HepG2 (cell line): ENCODE measurements around the gene OR2V2. TPM values are rescaled to one million over a fixed set of nuclear protein-coding genes. Genes with fewer than 3 reads are reported as not detected.

Experiments used
- ATAC-seq: fragments of 200-7000 bp; cut with Tn5 transposase; 3 replicates; pipeline ENCODE4 v1.9.1; 2020; ENCODE audit warnings: mild to moderate bottlenecking, moderate library complexity
- BruUV-seq: library from RNA; stranded (reverse); fragments of 400-500 nt; replicated peaks from 2 replicates; lab custom pipeline; 2021; lab: Mats Ljungman, UMichigan
- CTCF ChIA-PET: fragments of 300-600 bp; formaldehyde crosslinking; extraction: SDS; loops from one replicate; lab custom pipeline; 2021; ENCODE audit warnings: low total read pairs, inconsistent platforms, low intra/inter-chr PET ratio; lab: Yijun Ruan, JAX
- POLR2A ChIA-PET: fragments of 350-600 bp; sonication (Branson Sonifier 250); formaldehyde crosslinking; loops from one replicate; lab custom pipeline; 2020; ENCODE audit warnings: antibody characterized with exemption, inconsistent platforms; lab: Yijun Ruan, JAX
- DNase-seq: peaks from one replicate; pipeline ENCODE4 v3.0.0-alpha.2; 2015; ENCODE audit warnings: low spot score
- FAIRE-seq: peaks from 3 replicates; lab custom pipeline; 2011; peaks lifted over from hg19 to GRCh38; lab: Jason Lieb, UNC
- H2AFZ ChIP-seq: one replicate; pipeline ENCODE4 v1.6.1; 2011; ENCODE audit warnings: low read length, inconsistent platforms
- H3K27ac ChIP-seq: fragments of 300-600 bp; 3 replicates; pipeline ENCODE4 v1.8.0; 2011; ENCODE audit warnings: mixed run types, mild to moderate bottlenecking, mixed read lengths, low read length, inconsistent platforms; ENCODE audit not compliant: insufficient read depth; ENCODE audit errors: extremely low read length
- H3K27me3 ChIP-seq, 2 experiments: fragments of 200-600 bp in 1 of 2; 2 replicates in 1 of 2; 3 replicates in 1 of 2; pipeline versions ENCODE4 v1.6.0 to v1.8.0; 2011; ENCODE audit warnings: low read length in 2 of 2, mild to moderate bottlenecking in 2 of 2, moderate library complexity in 2 of 2, inconsistent platforms in 1 of 2; ENCODE audit not compliant: insufficient read depth in 2 of 2, control insufficient read depth in 1 of 2
- H3K36me3 ChIP-seq, 2 experiments: fragments of 200-600 bp in 1 of 2; replicated peaks in 1 of 2; 2 replicates in 1 of 2; 3 replicates in 1 of 2; pipeline versions ENCODE4 v1.5.1 to v1.8.0; 2011; ENCODE audit warnings: low read length in 2 of 2, inconsistent platforms in 1 of 2; ENCODE audit not compliant: insufficient read depth in 2 of 2, control insufficient read depth in 1 of 2
- H3K4me1 ChIP-seq: 2 replicates; pipeline ENCODE4 v1.5.1; 2012; ENCODE audit warnings: low read length, inconsistent platforms; ENCODE audit not compliant: insufficient read depth
- H3K4me2 ChIP-seq: 2 replicates; pipeline ENCODE4 v1.6.0; 2011; ENCODE audit warnings: low read depth, low read length, inconsistent platforms
- H3K4me3 ChIP-seq, 3 experiments: fragments of 200-600 bp in 1 of 3; sonication (generic), shearing (Covaris generic) in 1 of 3; replicated peaks in 1 of 3; 2 replicates each; pipeline ENCODE4 v1.5.1; 2011 to 2016; ENCODE audit warnings: low read length in 3 of 3, inconsistent platforms in 2 of 3, low read depth in 2 of 3, mild to moderate bottlenecking in 2 of 3, control low read depth in 1 of 3, mixed read lengths in 1 of 3; ENCODE audit not compliant: insufficient read depth in 1 of 3
- H3K79me2 ChIP-seq: one replicate; pipeline ENCODE4 v1.6.1; 2011; ENCODE audit warnings: low read length, inconsistent platforms; ENCODE audit not compliant: insufficient read depth
- H3K9ac ChIP-seq: 2 replicates; pipeline ENCODE4 v1.6.0; 2011; ENCODE audit warnings: mild to moderate bottlenecking, low read depth, low read length, inconsistent platforms; ENCODE audit not compliant: insufficient read depth
- H3K9me3 ChIP-seq: 2 replicates; pipeline ENCODE4 v1.5.1; 2012; ENCODE audit warnings: mild to moderate bottlenecking, low read length
- H4K20me1 ChIP-seq: 2 replicates; pipeline ENCODE4 v1.6.0; 2011; ENCODE audit warnings: inconsistent platforms, mild to moderate bottlenecking, low read length, moderate library complexity; ENCODE audit not compliant: insufficient read depth
- HES4 ChIP-seq: sonication (generic); formaldehyde crosslinking; IDR thresholded peaks from 2 replicates; pipeline ENCODE4 v1.9.0; 2021; ENCODE audit warnings: mild to moderate bottlenecking, missing genetic modification reagents, borderline replicate concordance
- KLF12 ChIP-seq: sonication (generic); formaldehyde crosslinking; IDR thresholded peaks from 2 replicates; pipeline ENCODE4 v1.4.0; 2020; ENCODE audit warnings: missing genetic modification reagents, borderline replicate concordance
- MTF2 ChIP-seq: sonication (generic); formaldehyde crosslinking; IDR thresholded peaks from 2 replicates; pipeline ENCODE4 v1.5.0; 2020; ENCODE audit warnings: missing genetic modification reagents, borderline replicate concordance
- PRPF4 ChIP-seq: fragments of 200-400 bp; formaldehyde crosslinking; IDR thresholded peaks from 2 replicates; pipeline ENCODE4 v1.6.1; 2016; ENCODE audit warnings: low read length, low read depth; ENCODE audit not compliant: poor library complexity, severe bottlenecking
- TBX3 ChIP-seq: fragments of 450-650 bp; IDR thresholded peaks from 2 replicates; pipeline ENCODE4 v1.6.1; 2017; ENCODE audit warnings: antibody characterized with exemption, mild to moderate bottlenecking, inconsistent platforms, borderline replicate concordance
- ZNF136 ChIP-seq: sonication (generic); formaldehyde crosslinking; IDR thresholded peaks from 2 replicates; pipeline ENCODE4 v1.8.1; 2022; ENCODE audit warnings: low read depth, mild to moderate bottlenecking, moderate library complexity, missing genetic modification reagents
- ZNF143 ChIP-seq: sonication (generic); formaldehyde crosslinking; IDR thresholded peaks from 2 replicates; pipeline ENCODE4 v1.4.0; 2020; ENCODE audit warnings: missing genetic modification reagents
- ZNF383 ChIP-seq: sonication (generic); formaldehyde crosslinking; IDR thresholded peaks from 2 replicates; pipeline ENCODE4 v1.4.0; 2020; ENCODE audit warnings: missing genetic modification reagents, mild to moderate bottlenecking, borderline replicate concordance
- WGBS: methylation state at CpG from one replicate; pipeline ENCODE4 v1.1.6; 2017; ENCODE audit warnings: low lambda C conversion rate; 5-methylcytosine and 5-hydroxymethylcytosine counted together
- in situ Hi-C: cut with HindIII; loops from 2 replicates; pipeline ENCODE4 v1.10.0; 2017; ENCODE audit warnings: low pct_unique_long_range_greater_than_20kb; ENCODE audit not compliant: extremely low pct_ligation_motif_present
- intact Hi-C: fragments of 100-400 bp; cut with micrococcal nuclease; formaldehyde crosslinking; loops from one replicate; pipeline ENCODE4 v1.10.0; 2022; ENCODE audit not compliant: unreplicated experiment
- polyA plus RNA-seq, 8 experiments: library from polyadenylated mRNA; depleted of rRNA in 3 of 8; stranded (reverse) in 7 of 8; unstranded in 1 of 8; fragments of >200 nt; fragmentation: Illumina TruSeq in 4 of 8; extraction: Trizol in 4 of 8; gene quantifications; 2 replicates each; pipeline versions ENCODE4 v1.2.1 to v1.2.3, GENCODE V29; 2011 to 2016; ENCODE audit warnings: low read depth in 4 of 8, missing spikeins in 1 of 8, mixed read lengths in 1 of 8; ENCODE audit not compliant: insufficient read depth in 1 of 8
- total RNA-seq, 5 experiments: library from RNA; depleted of rRNA; stranded (reverse); fragments of >200 nt; fragmentation: Illumina TruSeq; extraction: Trizol; gene quantifications; 2 replicates each; pipeline ENCODE4 v1.2.3, GENCODE V29; 2016; ENCODE audit warnings: low read depth in 1 of 5
- TF ChIP-seq, protein P1 (sequence below): sonication (generic); formaldehyde crosslinking; IDR thresholded peaks from 2 replicates; pipeline ENCODE4 v1.4.0; 2020; ENCODE audit warnings: mild to moderate bottlenecking, missing genetic modification reagents
- TF ChIP-seq, protein P2 (sequence below): sonication (generic); formaldehyde crosslinking; IDR thresholded peaks from 2 replicates; pipeline ENCODE4 v1.4.0; 2020; ENCODE audit warnings: missing genetic modification reagents, mild to moderate bottlenecking, borderline replicate concordance
- TF ChIP-seq, protein P3 (sequence below): sonication (generic); formaldehyde crosslinking; IDR thresholded peaks from 2 replicates; pipeline ENCODE4 v1.4.0; 2020; ENCODE audit warnings: missing genetic modification reagents, borderline replicate concordance
- TF ChIP-seq, protein P4 (sequence below): sonication (generic); formaldehyde crosslinking; IDR thresholded peaks from 2 replicates; pipeline ENCODE4 v1.4.0; 2020; ENCODE audit warnings: missing genetic modification reagents

Gene OR2V2
- total and polyA plus RNA-seq, 2 of the 13 experiments (the other 11 are each of a cell fraction or from before 2014, with no cell fraction given), result not detected

DNA sequence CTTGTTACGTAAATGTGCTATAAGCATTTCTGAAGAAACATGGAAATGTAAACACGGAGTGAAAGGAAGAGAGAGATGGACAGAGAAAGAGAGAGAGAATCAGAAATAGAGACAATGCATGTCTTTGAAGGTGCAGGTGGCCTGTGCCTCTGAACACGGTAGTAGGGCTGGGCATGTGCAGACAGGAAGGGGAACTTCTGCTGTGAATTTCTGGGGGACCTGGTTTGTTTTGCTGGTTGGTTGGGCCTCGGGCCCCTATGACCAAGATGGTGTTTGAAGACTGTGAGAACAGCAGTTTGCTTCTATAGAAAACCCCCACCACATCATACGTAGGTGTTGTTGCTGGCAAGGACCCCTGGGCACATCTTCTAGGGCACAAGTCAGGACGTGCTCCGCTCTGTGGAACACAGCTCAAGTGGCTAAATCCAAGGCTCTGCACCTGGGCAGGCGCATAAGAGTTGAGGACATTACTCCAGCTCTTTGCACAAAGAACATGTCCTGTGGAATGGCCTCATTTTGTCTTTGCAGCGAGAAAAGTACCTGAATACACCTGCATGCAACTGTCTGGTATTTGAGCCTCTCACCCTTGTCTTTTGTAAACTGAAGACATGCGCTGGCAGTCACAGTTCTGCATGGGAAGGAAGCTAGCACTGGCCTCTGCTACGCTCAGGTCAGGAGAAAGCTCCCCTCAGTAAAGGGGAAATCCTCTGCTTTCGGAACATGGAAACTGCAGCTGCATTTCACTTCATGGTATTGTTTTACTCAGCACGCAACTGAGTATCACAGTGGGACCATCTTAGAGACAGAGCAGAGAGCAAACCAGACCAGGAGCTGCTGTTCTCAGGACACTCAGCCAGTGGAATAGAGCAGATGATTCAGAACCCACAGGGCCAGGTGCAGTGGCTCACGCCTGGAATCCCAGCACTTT is 2.7 kb downstream of the OR2V2 start:
- in situ Hi-C loops (loop anchor here (10.0 kb wide), 1 partner anchor 365 kb away; no protein-coding TSS in a partner anchor), intact Hi-C loops (loop anchor here (10.0 kb wide), 1 partner anchor 285 kb away; the partner anchor contains the start of gene ZFP62)
- Histone ChIP-seq H3K27me3 (peaks cover 12 to 70% of the 10 kb centered on the region in 2 experiments; a peak in 4 of 5 replicates), H2AFZ (no peak overlapping the region), H3K4me2 (no peak overlapping the region), H3K4me1 (no peaks in the 10 kb centered on the region), H3K79me2 (no peaks in the 10 kb centered on the region), H3K9ac (no peak overlapping the region), H3K9me3 (no peaks in the 10 kb centered on the region), H3K27ac (no peak overlapping the region), H3K36me3 (no peaks in the 10 kb centered on the region), H4K20me1 (no peaks in the 10 kb centered on the region), H3K4me3 (no peak overlapping the region)
- no TSS peak for BruUV-seq
- FAIRE-seq, result no peak
- ChIA-PET POLR2A (no interaction called here), CTCF (no interaction called here)
- WGBS, result 45% methylated on average over 13 of the region's 14 CpGs
- ATAC-seq, result no peak
- no peak for DNase-seq
- TF ChIP-seq, protein P1, sequence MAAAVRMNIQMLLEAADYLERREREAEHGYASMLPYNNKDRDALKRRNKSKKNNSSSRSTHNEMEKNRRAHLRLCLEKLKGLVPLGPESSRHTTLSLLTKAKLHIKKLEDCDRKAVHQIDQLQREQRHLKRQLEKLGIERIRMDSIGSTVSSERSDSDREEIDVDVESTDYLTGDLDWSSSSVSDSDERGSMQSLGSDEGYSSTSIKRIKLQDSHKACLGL, result no peak
- no peak for TF ChIP-seq HES4 (CRISPR knock-in tag)
- TF ChIP-seq, protein P2, sequence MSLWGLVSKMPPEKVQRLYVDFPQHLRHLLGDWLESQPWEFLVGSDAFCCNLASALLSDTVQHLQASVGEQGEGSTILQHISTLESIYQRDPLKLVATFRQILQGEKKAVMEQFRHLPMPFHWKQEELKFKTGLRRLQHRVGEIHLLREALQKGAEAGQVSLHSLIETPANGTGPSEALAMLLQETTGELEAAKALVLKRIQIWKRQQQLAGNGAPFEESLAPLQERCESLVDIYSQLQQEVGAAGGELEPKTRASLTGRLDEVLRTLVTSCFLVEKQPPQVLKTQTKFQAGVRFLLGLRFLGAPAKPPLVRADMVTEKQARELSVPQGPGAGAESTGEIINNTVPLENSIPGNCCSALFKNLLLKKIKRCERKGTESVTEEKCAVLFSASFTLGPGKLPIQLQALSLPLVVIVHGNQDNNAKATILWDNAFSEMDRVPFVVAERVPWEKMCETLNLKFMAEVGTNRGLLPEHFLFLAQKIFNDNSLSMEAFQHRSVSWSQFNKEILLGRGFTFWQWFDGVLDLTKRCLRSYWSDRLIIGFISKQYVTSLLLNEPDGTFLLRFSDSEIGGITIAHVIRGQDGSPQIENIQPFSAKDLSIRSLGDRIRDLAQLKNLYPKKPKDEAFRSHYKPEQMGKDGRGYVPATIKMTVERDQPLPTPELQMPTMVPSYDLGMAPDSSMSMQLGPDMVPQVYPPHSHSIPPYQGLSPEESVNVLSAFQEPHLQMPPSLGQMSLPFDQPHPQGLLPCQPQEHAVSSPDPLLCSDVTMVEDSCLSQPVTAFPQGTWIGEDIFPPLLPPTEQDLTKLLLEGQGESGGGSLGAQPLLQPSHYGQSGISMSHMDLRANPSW, result no peak
- TF ChIP-seq ZNF143 (CRISPR knock-in tag), result no peak
- TF ChIP-seq PRPF4, result no peak
- TF ChIP-seq, protein P3, sequence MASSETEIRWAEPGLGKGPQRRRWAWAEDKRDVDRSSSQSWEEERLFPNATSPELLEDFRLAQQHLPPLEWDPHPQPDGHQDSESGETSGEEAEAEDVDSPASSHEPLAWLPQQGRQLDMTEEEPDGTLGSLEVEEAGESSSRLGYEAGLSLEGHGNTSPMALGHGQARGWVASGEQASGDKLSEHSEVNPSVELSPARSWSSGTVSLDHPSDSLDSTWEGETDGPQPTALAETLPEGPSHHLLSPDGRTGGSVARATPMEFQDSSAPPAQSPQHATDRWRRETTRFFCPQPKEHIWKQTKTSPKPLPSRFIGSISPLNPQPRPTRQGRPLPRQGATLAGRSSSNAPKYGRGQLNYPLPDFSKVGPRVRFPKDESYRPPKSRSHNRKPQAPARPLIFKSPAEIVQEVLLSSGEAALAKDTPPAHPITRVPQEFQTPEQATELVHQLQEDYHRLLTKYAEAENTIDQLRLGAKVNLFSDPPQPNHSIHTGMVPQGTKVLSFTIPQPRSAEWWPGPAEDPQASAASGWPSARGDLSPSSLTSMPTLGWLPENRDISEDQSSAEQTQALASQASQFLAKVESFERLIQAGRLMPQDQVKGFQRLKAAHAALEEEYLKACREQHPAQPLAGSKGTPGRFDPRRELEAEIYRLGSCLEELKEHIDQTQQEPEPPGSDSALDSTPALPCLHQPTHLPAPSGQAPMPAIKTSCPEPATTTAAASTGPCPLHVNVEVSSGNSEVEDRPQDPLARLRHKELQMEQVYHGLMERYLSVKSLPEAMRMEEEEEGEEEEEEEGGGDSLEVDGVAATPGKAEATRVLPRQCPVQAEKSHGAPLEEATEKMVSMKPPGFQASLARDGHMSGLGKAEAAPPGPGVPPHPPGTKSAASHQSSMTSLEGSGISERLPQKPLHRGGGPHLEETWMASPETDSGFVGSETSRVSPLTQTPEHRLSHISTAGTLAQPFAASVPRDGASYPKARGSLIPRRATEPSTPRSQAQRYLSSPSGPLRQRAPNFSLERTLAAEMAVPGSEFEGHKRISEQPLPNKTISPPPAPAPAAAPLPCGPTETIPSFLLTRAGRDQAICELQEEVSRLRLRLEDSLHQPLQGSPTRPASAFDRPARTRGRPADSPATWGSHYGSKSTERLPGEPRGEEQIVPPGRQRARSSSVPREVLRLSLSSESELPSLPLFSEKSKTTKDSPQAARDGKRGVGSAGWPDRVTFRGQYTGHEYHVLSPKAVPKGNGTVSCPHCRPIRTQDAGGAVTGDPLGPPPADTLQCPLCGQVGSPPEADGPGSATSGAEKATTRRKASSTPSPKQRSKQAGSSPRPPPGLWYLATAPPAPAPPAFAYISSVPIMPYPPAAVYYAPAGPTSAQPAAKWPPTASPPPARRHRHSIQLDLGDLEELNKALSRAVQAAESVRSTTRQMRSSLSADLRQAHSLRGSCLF (CRISPR knock-in tag), result no peak
- no peak for TF ChIP-seq KLF12 (CRISPR knock-in tag)
- TF ChIP-seq ZNF136 (CRISPR knock-in tag), result no peak
- no peak for TF ChIP-seq TBX3
- TF ChIP-seq MTF2, result no peak
- no peak for TF ChIP-seq ZNF383 (CRISPR knock-in tag)
- TF ChIP-seq, protein P4, sequence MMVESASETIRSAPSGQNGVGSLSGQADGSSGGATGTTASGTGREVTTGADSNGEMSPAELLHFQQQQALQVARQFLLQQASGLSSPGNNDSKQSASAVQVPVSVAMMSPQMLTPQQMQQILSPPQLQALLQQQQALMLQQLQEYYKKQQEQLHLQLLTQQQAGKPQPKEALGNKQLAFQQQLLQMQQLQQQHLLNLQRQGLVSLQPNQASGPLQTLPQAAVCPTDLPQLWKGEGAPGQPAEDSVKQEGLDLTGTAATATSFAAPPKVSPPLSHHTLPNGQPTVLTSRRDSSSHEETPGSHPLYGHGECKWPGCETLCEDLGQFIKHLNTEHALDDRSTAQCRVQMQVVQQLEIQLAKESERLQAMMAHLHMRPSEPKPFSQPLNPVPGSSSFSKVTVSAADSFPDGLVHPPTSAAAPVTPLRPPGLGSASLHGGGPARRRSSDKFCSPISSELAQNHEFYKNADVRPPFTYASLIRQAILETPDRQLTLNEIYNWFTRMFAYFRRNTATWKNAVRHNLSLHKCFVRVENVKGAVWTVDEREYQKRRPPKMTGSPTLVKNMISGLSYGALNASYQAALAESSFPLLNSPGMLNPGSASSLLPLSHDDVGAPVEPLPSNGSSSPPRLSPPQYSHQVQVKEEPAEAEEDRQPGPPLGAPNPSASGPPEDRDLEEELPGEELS (CRISPR knock-in tag), result no peak
